HCT116 (cell line): ENCODE data around the gene LSAMP.

Source experiments
- EZH2phosphoT487 ChIP-seq: fragments of 200-600 bp; IDR thresholded peaks from 2 replicates; pipeline ENCODE4 v1.6.1; 2018; ENCODE audit warnings: antibody characterized with exemption, borderline replicate concordance
- POLR2A ChIP-seq: IDR thresholded peaks from 2 replicates; pipeline ENCODE4 v1.7.0; 2011; ENCODE audit warnings: borderline replicate concordance; ENCODE audit not compliant: insufficient read depth, insufficient read length; ENCODE audit errors: extremely low read depth
- ZFX ChIP-seq: fragments of 450-650 bp; IDR thresholded peaks from 2 replicates; pipeline ENCODE4 v1.6.1; 2017
- TF ChIP-seq, protein P1 (sequence below): IDR thresholded peaks from 2 replicates; pipeline ENCODE4 v1.6.1; 2012
- TF ChIP-seq, protein P2 (sequence below), 3 experiments: fragments of 200-600 bp in 1 of 3; sonication (generic) in 1 of 3; IDR thresholded peaks in 2 of 3; conservative IDR thresholded peaks in 1 of 3; 2 replicates each; pipeline ENCODE4 v1.5.1; 2012 to 2017; ENCODE audit warnings: low read depth in 2 of 3, low read length in 2 of 3, antibody characterized with exemption in 1 of 3, borderline replicate concordance in 1 of 3, control low read depth in 1 of 3, mild to moderate bottlenecking in 1 of 3, mixed read lengths in 1 of 3, mixed run types in 1 of 3, moderate library complexity in 1 of 3; ENCODE audit not compliant: insufficient read depth in 1 of 3

DNA sequence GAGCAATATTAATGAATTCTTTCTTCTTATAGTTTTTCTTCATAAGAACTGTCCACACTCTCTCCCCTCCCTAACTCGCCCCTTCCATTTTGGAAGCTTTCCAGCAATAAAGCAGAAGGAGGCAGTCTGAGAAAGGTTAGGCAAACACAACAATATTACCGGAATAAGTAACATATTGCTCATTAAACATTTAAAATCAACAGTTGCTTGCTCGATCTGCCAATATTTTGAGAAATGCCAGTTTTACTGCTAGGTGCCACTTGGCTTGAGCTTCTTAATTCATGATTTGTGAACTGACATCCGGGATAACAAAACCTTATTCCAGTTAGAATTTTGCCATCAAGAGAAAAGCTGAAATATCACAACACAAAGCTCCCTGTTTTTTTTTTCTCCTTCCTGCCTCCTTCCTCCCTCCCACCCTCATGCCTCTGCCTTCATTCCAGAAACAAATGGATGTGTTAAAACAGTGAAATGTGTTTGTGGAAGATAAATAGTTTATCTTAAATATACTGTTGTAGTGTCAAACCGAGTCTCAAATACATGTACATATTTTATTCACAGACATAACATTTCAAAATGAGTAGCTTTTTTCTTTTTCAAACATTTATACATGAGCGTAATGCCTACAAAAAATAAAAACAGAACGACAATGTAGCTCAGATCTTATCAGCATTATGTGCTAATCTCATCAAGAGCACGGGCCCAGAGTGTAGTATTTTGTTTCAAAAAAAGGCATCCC lies 568.2 kb downstream of the LSAMP start:
- TF ChIP-seq, protein P1, sequence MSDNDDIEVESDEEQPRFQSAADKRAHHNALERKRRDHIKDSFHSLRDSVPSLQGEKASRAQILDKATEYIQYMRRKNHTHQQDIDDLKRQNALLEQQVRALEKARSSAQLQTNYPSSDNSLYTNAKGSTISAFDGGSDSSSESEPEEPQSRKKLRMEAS, result no peak
- TF ChIP-seq POLR2A, result no peak
- TF ChIP-seq, protein P2, sequence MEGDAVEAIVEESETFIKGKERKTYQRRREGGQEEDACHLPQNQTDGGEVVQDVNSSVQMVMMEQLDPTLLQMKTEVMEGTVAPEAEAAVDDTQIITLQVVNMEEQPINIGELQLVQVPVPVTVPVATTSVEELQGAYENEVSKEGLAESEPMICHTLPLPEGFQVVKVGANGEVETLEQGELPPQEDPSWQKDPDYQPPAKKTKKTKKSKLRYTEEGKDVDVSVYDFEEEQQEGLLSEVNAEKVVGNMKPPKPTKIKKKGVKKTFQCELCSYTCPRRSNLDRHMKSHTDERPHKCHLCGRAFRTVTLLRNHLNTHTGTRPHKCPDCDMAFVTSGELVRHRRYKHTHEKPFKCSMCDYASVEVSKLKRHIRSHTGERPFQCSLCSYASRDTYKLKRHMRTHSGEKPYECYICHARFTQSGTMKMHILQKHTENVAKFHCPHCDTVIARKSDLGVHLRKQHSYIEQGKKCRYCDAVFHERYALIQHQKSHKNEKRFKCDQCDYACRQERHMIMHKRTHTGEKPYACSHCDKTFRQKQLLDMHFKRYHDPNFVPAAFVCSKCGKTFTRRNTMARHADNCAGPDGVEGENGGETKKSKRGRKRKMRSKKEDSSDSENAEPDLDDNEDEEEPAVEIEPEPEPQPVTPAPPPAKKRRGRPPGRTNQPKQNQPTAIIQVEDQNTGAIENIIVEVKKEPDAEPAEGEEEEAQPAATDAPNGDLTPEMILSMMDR (IDR thresholded peaks at IDR 0.05 in 2 of 3, conservative IDR thresholded peaks at IDR 0.05 in 1 of 3; ENCODE audit: borderline replicate concordance in 1 of 3, insufficient read depth in 1 of 3, low read depth in 2 of 3, low read length in 2 of 3), result no peak
- no peak for TF ChIP-seq EZH2phosphoT487
- no peak for TF ChIP-seq ZFX
